Liver (tissue), 3 donors: ENCODE measurements around the gene LMBR1L.

ENCODE experiments used
- ATF3 ChIP-seq: IDR thresholded peaks from 2 replicates; pipeline ENCODE4 v1.6.1; 2016; ENCODE audit warnings: antibody characterized with exemption
- CTCF ChIP-seq: fragments of 150-350 bp; IDR thresholded peaks from 2 replicates; pipeline ENCODE4 v1.5.1; 2017; ENCODE audit warnings: improper control_type of control experiment, low read depth, low read length; ENCODE audit not compliant: missing input control
- EGR1 ChIP-seq, 2 donors: IDR thresholded peaks; 2 replicates each; pipeline ENCODE4 v1.6.1; 2016 to 2018; ENCODE audit warnings: antibody characterized with exemption in 2 of 2, low read depth in 2 of 2
- GABPA ChIP-seq, 2 donors: IDR thresholded peaks in 1 of 2; conservative IDR thresholded peaks in 1 of 2; 2 replicates each; pipeline ENCODE4 v1.6.1; 2016; ENCODE audit warnings: antibody characterized with exemption in 2 of 2, mild to moderate bottlenecking in 1 of 2, moderate library complexity in 1 of 2
- HNF4A ChIP-seq, 2 donors: conservative IDR thresholded peaks; 2 replicates each; pipeline ENCODE4 v1.6.1; 2016; ENCODE audit warnings: antibody characterized with exemption in 2 of 2, mild to moderate bottlenecking in 2 of 2
- MAX ChIP-seq: IDR thresholded peaks from 2 replicates; pipeline ENCODE4 v1.6.1; 2016; ENCODE audit warnings: antibody characterized with exemption
- RAD21 ChIP-seq, 2 donors: IDR thresholded peaks; 2 replicates each; pipeline ENCODE4 v1.6.1; 2016; ENCODE audit warnings: antibody characterized with exemption in 2 of 2, mild to moderate bottlenecking in 2 of 2
- REST ChIP-seq: IDR thresholded peaks from 2 replicates; pipeline ENCODE4 v1.6.1; 2016; ENCODE audit warnings: antibody characterized with exemption, mild to moderate bottlenecking
- SP1 ChIP-seq: IDR thresholded peaks from 2 replicates; pipeline ENCODE4 v1.6.1; 2018; ENCODE audit warnings: antibody characterized with exemption, mild to moderate bottlenecking
- YY1 ChIP-seq: IDR thresholded peaks from 2 replicates; pipeline ENCODE4 v1.6.1; 2016; ENCODE audit warnings: antibody characterized with exemption, mild to moderate bottlenecking
- ZBTB33 ChIP-seq: IDR thresholded peaks from 2 replicates; pipeline ENCODE4 v1.6.1; 2016; ENCODE audit warnings: antibody characterized with exemption
- donor health status: healthy.
- donor health status: healthy.

- TF ChIP-seq CTCF, result no peak
- no peak for TF ChIP-seq SP1
- TF ChIP-seq GABPA (IDR thresholded peaks at IDR 0.05 in 1 of 2, conservative IDR thresholded peaks at IDR 0.05 in 1 of 2), result no peak
- TF ChIP-seq MAX, result no peak
- no peak for TF ChIP-seq ATF3
- TF ChIP-seq HNF4A (conservative IDR thresholded peaks at IDR 0.05), result no peak
- no peak for TF ChIP-seq YY1
- TF ChIP-seq REST, result no peak
- TF ChIP-seq ZBTB33, result no peak
- TF ChIP-seq RAD21 (IDR thresholded peaks at IDR 0.05), result no peak
- TF ChIP-seq EGR1 (IDR thresholded peaks at IDR 0.05; ENCODE audit: low read depth in 2 of 2), result no peak
These were observed 26.2 kb downstream of the LMBR1L start for GRCh38 chr12:49084438-49084837.
